ENCODE results near the gene HOXC13. TPM values are rescaled to one million over a fixed set of nuclear protein-coding genes. Genes with fewer than 3 reads are reported as not detected.

The HOXC13 gene
- total and polyA plus RNA-seq, 9 of the 15 experiments (the other 6 are each of a cell fraction or from before 2014, with no cell fraction given) = 0.03 to 0.29 (median 0.17) TPM; not detected in 2

DNA sequence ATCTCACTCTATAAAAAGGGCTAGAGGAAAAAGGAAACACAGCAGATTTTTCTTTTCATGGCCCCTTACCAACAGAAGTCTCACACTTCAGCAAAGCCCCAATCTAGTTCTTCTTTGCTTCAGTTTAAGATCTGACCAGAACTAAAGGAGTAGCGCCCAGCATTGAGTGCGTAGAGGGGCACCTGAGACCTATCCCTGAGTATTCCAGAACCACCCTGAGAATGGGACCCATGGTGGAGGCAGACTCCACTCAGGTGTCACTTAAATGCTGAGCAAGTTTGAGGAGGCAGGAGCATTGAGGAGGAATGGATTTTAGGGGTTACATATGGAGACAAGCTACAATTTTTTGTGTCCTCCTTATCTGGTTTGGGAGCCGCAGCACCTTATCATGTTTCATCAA is 32.5 kb downstream of the HOXC13 start:
- no TSS peak for BruUV-seq (replicated peaks)
- DNase-seq (ENCODE audit: extremely low read depth in 1 of 4, low spot score in 3 of 4) = no peak
- Histone ChIP-seq H3K27ac (ENCODE audit: extremely low read depth, low read depth, low read length) (no peak overlapping the region), H2AFZ (ENCODE audit: low read depth, low read length) (no peak overlapping the region), H3K36me3 (ENCODE audit: control insufficient read depth, insufficient read depth, low read length) (no peaks in the 10 kb centered on the region), H3K4me2 (ENCODE audit: insufficient read depth, low read length) (no peak overlapping the region), H3K79me2 (ENCODE audit: control insufficient read depth, insufficient read depth, low read length) (no peaks in the 10 kb centered on the region), H3K9me3 (replicated peaks; ENCODE audit: control insufficient read depth, insufficient read depth, low read depth, low read length) (no peaks in the 10 kb centered on the region), H3K9ac (ENCODE audit: insufficient read depth in 1 of 2, low read depth in 2 of 2, low read length in 2 of 2) (no peak overlapping the region), H4K20me1 (replicated peaks; ENCODE audit: control insufficient read depth, insufficient read depth, low read length) (peaks cover 5% of the 10 kb centered on the region), H3K9me1 (ENCODE audit: control insufficient read depth, insufficient read depth, low read length) (no peaks in the 10 kb centered on the region), H3K27me3 (ENCODE audit: control insufficient read depth in 2 of 2, insufficient read depth in 2 of 2, low read length in 2 of 2) (peaks cover 68 to 89% of the 10 kb centered on the region in 2 experiments), H3K4me3 (no peak overlapping the region), H3K4me1 (replicated peaks in 1 of 2; ENCODE audit: control insufficient read depth in 2 of 2, insufficient read depth in 2 of 2, low read length in 2 of 2) (peaks cover 0 to 27% of the 10 kb centered on the region in 2 experiments; a peak in 2 of 5 replicates)
- WGBS (ENCODE audit: insufficient coverage, low coverage, missing lambda C conversion rate) = 0% methylated on average over 3 of the region's 3 CpGs
- in situ Hi-C loops (cut with MboI) (no loop called here), intact Hi-C loops (cut with micrococcal nuclease) (no loop called here)
- no peak for ATAC-seq
- POLR2A ChIA-PET = interaction anchor here (1.4 kb wide), 1 partner anchor 25 kb away, joined by 4 read pairs; no protein-coding TSS in a partner anchor
- CTCF ChIA-PET (ENCODE audit: low intra/inter-chr PET ratio) = no interaction called here
- no peak for FAIRE-seq
- TF ChIP-seq SP1 (CRISPR knock-in tag; IDR thresholded peaks at IDR 0.05) = no peak
- TF ChIP-seq NFXL1 (CRISPR knock-in tag; IDR thresholded peaks at IDR 0.05) = no peak
- TF ChIP-seq, protein P1, sequence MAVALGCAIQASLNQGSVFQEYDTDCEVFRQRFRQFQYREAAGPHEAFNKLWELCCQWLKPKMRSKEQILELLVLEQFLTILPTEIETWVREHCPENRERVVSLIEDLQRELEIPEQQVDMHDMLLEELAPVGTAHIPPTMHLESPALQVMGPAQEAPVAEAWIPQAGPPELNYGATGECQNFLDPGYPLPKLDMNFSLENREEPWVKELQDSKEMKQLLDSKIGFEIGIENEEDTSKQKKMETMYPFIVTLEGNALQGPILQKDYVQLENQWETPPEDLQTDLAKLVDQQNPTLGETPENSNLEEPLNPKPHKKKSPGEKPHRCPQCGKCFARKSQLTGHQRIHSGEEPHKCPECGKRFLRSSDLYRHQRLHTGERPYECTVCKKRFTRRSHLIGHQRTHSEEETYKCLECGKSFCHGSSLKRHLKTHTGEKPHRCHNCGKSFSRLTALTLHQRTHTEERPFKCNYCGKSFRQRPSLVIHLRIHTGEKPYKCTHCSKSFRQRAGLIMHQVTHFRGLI (CRISPR knock-in tag; IDR thresholded peaks at IDR 0.05) = no peak
- no peak for TF ChIP-seq ZKSCAN3 (CRISPR knock-in tag; IDR thresholded peaks at IDR 0.05)
- no peak for TF ChIP-seq E2F3 (CRISPR knock-in tag; IDR thresholded peaks at IDR 0.05)
- TF ChIP-seq, protein P2, sequence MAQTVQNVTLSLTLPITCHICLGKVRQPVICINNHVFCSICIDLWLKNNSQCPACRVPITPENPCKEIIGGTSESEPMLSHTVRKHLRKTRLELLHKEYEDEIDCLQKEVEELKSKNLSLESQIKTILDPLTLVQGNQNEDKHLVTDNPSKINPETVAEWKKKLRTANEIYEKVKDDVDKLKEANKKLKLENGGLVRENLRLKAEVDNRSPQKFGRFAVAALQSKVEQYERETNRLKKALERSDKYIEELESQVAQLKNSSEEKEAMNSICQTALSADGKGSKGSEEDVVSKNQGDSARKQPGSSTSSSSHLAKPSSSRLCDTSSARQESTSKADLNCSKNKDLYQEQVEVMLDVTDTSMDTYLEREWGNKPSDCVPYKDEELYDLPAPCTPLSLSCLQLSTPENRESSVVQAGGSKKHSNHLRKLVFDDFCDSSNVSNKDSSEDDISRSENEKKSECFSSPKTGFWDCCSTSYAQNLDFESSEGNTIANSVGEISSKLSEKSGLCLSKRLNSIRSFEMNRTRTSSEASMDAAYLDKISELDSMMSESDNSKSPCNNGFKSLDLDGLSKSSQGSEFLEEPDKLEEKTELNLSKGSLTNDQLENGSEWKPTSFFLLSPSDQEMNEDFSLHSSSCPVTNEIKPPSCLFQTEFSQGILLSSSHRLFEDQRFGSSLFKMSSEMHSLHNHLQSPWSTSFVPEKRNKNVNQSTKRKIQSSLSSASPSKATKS (CRISPR knock-in tag; IDR thresholded peaks at IDR 0.05) = no peak
- TF ChIP-seq ZNF584 (CRISPR knock-in tag; IDR thresholded peaks at IDR 0.05; ENCODE audit: low read depth) = no peak
- TF ChIP-seq HMG20B (CRISPR knock-in tag; IDR thresholded peaks at IDR 0.05) = no peak
- TF ChIP-seq SRSF3 (IDR thresholded peaks at IDR 0.05; ENCODE audit: insufficient read depth, low read length) = no peak
- no peak for TF ChIP-seq TCF7L2 (IDR thresholded peaks at IDR 0.05; ENCODE audit: low read depth, low read length)
- no peak for TF ChIP-seq NFIC (IDR thresholded peaks at IDR 0.05)

Measured in K562 (cell line).